NCI-H2196 treated with DMSO at 0.1 percent for 48 hours (cell line): ENCODE measurements around the gene ERGIC3.
"Not testable (repeated sequence)": the region's sequence is repeated elsewhere in the genome, so short reads cannot be mapped to it uniquely, and the experiment has no call there.

Experiments
- DNase-seq: peaks from one replicate; lab custom pipeline; 2025; ENCODE audit not compliant: unreplicated experiment; lab: John Stamatoyannopoulos, UW

The ERGIC3 gene

DNA sequence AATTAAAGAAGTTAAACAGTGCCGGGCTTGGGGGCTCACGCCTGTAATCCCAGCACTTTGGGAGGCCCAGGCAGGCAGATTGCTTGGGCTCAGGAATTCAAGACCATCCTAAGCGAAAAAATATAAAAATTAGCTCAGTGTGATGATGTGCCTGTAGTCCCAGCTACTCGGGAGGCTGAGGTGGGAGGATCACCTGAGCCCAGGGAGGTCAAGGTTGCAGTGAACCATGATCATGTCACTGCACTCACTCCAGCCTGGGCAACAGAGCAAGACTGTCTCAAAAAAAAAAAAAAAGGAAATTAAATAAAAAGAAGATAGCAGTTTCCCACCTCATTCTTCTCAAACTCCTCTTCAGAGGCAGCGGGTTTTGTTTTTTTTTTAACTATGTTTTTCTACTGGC lies 24.1 kb upstream of the ERGIC3 start:
- DNase-seq: not testable (repeated sequence)

DNA sequence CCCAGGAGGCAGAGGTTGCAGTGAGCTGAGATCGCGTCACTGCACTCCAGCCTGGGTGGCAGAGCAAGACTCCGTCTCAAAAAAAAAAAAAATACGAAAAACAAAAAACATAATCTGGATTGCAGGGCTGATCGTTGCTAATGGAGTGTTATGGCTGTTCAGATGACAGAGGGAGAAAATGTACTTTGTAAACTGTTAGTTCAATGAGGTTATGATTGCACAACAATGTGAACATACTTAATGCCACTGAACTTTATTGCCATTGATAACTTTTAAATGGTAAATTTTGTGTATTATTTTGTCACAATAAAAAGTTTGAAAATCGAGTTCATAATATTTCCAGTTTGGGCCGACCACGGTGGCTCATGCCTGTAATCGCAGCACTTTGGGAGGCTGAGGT lies 22.9 kb upstream of the ERGIC3 start:
- DNase-seq: no peak

DNA sequence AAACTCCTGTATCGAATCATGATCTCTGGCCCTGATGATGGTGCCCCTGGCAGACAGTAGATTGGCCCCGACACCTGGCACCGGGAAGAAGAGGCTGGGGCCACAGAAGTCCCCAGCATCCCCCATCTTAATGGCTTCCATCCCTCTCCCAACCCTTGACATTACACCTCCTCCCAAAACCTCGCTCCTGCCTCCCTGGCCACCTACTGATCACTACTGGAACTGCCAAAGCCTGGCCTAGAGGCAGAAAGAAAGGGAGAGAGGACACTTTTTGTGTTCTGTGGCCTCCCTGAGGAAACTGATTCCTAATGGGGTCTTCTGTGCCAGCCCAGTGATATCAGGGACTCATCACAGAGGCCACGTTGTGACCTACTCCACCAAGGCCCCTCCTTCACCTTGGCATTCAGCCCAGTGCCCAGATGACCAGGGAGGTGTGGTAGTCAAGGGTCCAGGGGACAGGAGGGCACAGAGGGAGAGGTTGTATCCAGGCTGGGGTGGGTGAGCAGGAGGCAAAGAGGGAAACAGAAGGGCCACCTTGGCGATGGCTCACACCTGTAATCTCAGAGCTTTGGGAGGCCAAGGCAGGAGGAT lies 18.5 kb upstream of the ERGIC3 start:
- DNase-seq: no peak

DNA sequence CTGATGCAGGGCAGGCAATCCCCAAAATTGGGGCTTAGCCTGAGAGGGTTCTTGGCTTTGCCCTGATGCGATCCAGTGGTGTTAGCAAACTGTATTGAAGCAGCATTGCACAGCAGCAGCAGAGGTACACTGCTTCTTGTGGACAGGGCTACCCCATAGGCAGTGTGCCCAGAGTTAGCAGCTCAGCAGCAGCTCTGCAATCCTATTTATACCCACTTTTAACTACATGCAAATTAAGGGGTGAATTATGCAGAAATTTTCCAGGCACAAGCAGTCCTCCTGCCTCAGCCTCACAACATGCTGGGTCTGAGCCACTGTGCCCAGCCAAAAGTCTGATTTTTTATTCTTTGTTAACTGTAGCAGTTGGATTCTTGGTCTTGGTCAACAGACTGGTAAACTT lies 16.2 kb upstream of the ERGIC3 start:
- no peak for DNase-seq

DNA sequence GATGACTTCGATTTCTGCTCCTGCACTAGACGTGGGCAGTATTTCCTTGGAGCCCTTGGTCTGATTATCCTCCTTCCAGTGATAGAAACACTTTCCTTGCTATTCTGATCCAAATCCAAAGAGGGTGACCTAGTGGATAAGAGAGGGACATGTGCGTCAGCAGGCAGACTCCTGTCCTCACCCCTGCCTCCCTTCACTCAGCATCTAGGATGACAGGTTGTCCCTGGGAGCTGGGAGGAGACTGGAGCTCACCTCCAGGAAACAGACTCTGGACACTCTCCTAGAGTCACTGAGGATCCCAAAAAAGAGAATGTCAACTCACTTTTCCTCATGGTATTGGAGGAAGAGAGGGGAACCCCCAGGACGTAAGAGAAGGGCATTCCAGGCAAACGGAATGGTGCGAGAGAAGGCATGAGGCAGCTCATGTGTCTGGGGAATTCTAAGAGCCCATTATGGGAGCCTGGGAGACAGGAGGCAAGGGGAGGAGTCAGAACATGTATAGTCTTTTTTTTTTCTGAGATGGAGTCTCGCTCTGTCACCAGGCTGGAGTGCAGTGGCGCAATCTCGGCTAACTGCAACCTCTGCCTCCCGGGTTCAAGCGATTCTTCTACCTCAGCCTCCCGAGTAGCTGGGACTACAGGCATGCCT lies 14.6 kb upstream of the ERGIC3 start:
- no peak for DNase-seq

DNA sequence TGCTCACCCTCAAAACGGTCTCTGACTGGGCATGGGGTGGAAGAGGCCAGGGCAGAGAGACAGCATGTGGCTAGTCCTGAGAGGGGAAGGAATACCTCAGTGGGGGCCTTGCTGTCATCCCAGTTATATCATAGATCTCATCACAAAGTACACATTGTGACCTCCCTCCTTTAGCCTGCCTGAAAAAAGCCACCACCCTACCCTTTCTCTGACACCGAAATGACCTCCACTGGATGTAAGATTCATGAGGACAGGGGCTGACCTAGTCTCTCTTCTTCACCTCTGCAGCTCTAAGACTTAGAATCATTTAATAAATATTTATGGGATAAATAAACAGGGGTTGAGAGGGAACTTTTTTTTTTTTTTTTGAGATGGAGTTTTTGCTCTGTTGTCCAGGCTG lies 12.3 kb upstream of the ERGIC3 start, which contains the start of gene C20orf173:
C20orf173 (minus strand) TSS at position 101 of the 400 bp plus-strand sequence. CDS start 279 bp downstream, outside the sequence.
- DNase-seq: no peak

DNA sequence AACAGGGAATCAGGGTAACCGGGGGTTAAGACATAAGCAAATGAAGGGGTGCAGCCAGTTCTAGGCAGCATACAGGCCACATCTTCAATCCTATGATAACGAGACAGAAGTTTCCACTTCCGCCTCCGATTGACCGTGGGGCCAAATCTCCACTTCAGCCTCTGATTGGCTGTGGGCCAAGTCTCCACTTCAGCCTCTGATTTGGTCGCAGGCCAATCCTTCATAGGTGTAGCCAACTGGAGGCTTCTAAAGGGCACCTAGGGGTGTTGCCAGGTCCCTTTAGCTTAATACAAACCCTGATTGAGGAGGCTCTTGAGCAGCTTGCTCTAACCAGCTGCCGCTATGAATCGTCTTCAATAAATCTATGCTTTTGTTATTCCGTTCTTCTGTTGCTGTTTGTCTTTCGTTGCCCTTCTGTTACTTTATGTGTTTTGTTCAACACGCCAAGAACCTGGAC lies 2.1 kb upstream of the ERGIC3 start:
- DNase-seq: peak; percentile 93

DNA sequence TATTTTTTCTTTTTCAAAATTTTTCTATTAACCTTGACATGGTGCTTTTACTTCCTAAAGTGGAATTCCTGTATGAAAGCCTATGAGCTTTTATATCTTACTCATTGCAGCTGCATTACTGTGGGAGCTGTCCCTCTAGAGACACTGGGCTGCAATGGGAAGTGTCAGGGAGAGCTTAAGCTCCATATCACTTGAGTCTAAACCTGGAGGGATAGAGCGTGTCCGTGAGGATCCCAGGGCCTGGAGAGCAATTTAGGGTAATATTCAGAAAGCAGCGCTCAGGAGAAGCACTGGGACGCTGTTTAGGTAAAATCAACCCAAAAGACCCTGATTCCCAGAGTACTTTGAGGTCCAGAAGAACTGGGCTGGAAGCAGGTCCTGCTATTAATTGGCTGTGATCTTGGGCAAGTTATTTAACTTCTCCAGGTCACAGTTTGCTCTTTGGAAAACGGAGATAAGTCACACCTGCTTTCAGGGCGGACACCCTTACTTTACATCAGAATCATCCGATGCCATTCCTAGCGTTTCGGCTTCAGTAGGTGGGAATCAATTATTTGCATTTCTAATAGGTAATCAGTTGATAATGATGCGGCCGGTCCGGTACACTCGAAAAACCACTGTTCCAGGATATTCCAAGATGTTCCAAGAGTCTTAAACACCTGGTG lies 628 bp upstream of the ERGIC3 start:
- no peak for DNase-seq

DNA sequence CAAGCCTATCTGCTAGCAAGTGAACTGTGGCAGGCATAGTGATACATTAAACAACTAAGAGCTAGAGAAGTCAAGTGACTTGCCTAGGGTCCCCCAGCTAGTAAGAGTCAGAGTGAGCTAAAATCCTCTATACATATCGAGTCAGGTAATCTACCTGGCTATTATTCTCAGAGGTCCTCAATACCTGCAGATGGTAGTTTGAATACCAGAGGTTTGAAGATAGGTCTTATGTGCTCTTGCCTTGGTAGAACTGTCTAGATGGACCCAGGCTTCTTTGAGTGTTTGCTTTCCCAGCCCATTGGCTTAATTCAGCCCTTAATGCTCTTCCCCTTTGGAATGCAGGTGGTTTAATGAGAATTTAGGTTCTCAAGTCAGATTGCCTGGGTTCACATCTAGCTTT lies 1.1 kb downstream of the ERGIC3 start:
- DNase-seq: no peak

DNA sequence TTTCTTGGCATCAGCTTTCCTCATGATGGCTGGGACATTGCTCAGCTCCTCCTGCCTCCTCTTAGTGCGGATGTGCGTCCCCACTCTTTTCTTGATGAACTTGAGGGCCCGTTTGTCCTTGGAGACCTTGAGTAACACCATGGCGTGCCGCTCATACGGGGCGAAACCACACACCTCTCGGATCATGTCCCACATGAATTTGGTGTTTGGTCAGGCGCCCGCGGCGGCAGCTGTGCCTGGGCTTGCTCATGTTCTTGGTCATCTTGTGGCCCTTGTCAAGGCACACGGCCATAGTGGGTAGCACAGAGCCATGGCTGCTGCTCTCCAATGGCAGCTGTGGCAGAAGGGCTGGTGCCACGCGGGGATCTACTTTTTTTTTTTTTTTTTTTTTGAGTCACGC lies 2.6 kb downstream of the ERGIC3 start:
- DNase-seq: no peak

DNA sequence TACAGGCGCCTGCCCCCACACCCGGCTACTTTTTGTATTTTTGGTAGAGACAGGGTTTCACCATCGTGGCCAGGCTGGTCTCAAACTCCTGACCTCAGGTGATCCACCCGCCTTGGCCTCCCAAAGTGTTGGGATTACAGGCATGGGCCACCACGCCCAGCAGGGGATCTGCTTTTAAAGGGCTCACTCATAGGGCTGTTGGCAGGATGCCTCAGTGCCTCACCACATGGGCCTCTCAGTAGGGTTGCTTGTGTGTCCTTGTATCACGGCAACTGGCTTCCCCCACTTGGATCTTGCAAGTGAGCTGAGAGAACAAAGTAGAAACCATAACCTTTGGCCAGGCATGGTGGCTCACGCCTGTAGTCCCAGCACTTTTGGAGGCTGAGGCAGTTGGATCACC lies 3.1 kb downstream of the ERGIC3 start:
- DNase-seq: not testable (repeated sequence)

DNA sequence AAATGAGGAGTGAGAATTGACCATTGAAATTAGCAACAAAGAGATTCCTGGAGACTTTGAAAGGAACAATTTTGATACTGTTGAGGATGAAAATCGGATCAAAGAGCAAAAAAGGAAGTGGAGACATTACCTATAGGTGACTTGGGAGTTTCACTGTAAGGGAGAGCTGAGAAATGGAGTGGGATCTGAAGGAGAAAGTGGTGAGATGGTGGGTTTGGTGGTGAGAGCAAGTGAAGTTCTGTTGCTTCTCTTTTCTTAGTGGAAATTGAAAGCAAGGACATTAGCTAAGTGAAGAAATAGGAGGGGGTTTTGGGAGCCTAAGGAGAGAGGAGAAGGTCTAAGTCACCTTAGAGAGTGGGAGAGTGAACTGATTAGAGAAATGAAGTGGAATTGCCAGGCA lies 4.2 kb downstream of the ERGIC3 start:
- no peak for DNase-seq

DNA sequence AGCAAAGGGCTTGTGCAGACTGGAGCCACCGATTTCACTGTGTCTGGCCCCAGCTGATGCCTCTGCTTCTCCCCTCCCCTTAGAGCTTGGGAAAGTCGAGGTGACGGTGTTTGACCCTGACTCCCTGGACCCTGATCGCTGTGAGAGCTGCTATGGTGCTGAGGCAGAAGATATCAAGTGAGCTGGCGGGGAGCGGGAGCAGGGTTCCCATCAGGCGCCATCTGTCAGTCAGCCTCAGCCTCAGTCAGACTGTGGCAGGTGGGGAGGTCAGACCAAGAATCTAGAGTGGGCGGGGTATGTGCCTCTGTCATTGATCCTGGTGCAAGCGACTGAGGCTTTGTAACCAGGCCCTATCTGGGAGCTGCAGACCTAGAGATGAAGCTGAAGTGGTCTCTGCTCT lies 5.5 kb downstream of the ERGIC3 start:
- DNase-seq: no peak

DNA sequence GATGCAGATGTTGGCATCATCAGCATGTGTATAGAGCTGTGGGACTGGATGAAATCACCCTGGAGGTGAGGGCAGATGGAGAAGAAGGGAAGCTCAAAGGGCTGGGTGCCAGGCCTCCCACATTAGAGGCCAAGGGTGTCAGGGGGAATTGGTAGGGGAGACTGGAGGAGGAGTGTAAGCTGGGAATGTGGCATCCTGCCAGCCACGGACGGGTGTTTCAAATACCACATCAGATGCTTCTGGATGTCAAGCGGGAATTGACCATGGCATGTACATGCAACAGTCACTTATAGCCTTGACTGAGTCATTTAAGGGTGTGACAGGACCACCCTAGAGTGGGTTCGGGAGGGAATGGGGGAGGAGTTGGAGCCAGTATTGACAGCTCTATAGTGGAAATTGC lies 9.6 kb downstream of the ERGIC3 start:
- DNase-seq: no peak

DNA sequence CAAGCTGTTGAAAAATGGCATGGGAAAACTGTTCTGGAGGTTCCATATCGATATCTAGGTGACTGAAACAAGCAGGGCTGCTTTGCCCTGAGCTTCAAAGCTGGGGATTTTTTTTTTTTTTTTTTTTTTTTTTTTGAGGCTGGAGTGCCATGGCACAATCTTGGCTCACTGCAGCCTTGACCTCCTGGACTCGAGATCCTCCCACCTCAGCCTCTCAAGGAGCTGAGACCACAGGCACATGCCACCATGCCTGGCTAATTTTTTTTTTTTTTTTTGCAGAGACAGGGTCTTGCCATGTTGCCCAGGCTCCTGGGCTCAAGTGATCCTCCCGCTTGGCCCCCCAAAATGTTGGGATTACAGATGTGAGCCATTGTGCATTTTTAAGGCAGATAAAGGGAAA lies 11.0 kb downstream of the ERGIC3 start:
- DNase-seq: no peak

DNA sequence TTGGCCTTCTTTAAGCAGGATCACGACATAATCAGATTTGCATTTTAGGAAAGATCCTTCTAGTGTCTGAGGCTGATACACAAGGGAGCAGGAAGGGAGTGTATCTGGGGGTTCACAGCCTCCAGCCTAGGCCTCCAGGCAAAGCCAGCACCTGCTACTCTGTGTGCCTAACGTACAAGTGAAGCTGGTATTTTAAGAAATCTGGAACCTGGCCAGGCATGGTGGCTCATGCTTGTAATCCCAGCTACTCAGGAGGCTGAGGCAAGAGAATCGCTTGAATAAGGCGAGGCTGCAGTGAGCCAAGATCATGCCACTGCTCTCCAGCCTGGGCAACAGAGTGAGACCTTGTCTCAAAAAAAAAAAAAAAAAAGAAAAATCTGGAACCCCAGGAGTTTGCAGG lies 13.6 kb downstream of the ERGIC3 start:
- not testable (repeated sequence) for DNase-seq

DNA sequence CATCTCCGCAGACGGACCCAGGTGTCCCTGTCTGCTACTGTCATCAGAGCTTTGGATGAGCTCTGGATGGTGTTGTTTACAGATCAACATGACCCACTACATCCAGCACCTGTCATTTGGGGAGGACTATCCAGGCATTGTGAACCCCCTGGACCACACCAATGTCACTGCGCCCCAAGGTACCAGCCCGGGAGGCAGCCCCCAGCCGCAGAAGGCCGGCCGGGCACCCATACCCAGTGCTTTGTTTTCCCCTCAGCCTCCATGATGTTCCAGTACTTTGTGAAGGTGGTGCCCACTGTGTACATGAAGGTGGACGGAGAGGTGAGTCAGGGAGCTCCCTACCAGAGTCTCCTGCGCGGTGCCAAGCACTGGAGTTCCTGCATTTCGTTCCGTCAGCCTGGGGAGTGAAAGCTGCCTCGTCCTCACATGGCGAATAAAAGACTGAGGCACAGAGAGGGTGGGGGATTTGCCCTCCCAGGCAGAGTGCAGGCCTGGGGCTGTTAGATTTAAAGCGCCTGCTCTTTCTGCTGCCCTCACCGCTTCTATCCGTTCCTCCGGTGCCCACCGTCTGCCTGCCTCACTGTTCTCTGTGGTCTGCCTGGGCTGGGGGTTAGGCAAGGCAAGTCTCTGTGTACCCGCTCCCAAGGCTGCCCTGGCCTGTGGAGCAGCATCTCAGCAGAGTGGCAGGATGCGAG lies 14.2 kb downstream of the ERGIC3 start:
- DNase-seq: no peak

DNA sequence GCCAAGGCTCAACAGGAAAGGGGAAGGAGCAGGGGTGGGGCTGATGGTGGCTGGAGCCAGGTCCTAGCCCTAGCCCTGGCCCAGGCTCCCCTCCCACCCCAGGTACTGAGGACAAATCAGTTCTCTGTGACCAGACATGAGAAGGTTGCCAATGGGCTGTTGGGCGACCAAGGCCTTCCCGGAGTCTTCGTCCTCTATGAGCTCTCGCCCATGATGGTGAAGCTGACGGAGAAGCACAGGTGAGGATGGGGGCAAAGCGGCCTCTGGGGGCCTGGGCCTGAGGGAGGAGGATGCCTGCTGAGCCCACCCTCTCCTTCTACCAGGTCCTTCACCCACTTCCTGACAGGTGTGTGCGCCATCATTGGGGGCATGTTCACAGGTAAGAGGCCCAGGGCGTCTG lies 15.0 kb downstream of the ERGIC3 start:
- no peak for DNase-seq

DNA sequence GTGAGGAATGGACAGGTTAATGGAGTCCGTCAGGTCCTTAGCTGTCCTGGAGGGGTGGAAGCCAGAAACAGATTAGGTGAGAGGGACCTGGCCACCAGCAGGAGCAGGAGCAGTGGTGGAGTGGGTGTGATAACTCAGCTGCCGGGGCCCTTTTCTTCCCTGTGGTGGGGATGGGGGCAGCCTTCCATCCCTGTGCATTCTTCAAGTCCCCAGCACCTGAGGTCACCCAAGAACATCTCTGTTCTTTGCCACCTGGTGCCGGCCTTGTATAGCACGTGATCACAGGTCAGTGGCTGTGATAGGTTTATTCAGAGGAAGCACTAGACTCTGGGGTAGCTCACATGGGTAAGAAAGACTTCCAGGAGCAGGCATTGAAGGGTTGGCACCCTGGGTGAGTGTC lies 16.6 kb downstream of the ERGIC3 start:
- DNase-seq: no peak

DNA sequence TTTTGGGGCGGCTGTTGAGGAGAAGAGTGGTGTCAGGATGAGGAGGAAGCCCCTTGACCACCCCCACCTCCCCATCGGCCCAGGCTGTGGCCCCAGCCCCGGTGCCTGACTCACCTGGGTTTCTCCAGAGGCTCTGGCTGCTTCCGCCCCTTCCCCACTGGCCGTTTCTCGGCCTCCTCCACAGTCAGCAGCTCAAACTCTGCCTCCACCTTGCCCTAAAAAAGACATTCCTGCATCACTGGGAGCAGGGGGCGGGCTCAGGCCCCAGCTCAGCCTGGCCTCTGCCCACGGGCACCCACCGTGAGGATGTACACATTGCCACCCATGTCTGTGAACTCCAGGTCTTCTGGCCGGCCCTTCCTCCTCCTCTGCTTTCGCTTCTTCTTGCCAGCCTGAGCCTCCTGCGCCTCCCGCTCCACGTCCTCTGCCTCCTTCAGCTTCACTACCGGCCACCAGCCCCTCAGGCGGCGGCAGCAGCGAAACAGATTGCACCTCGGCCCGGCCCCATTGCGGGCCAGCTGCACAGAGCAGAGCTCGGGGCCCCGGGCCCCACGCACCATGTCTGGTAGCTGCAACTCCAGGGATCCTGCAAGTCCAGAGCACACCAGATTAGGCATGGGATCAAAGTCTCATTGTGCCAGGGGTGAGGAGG lies 17.3 kb downstream of the ERGIC3 start:
- no peak for DNase-seq

DNA sequence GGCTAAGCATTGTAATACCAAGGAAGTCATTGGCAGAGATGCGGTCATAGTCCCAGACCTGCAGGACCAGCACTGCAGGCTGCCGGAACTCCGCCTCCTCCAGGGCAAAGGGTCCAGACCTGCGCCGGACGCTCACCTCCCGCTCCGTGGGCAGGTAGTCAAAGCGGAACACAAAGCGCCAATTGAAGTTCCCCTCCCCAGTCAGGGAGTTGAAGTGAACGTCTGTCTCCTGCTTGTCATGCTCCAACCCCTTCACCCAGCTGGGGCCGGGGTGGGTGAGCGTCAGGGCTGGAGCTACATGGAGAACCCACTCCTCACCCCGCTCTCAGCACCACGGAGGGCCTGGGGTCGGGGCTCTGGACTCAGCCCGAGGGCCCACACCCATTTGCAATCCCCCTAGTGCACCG lies 18.2 kb downstream of the ERGIC3 start:
- no peak for DNase-seq
